Stimulated activated CD4-positive, alpha-beta T cell treated with anti-CD3 and anti-CD28 coated beads, Interleukin-2, amount 100 ng/mL, for 48 hours (primary cell): ENCODE results near the gene PAPPA.

Experiments
- DNase-seq, 2 donors: peaks; one replicate each; pipeline ENCODE4 v3.0.0-alpha.2; 2020

Gene PAPPA

DNA sequence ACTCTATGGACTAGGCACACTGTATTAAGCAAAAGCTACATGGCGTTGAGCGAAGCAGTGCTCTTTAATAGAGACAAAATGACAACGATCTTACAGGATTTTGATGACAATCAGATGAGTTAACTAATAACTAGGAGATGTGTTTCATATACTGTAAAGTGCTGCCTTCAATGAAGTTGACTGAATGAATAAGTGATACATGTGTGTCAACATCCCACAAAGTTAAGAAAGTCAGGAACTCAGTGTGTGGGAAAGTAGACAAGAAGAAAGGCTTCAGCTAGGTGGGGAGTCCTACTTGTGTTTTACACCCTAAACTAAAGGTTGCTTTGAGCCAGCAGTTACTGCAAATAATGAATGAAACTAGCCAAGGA is 79.6 kb downstream of the PAPPA start:
- no peak for DNase-seq

DNA sequence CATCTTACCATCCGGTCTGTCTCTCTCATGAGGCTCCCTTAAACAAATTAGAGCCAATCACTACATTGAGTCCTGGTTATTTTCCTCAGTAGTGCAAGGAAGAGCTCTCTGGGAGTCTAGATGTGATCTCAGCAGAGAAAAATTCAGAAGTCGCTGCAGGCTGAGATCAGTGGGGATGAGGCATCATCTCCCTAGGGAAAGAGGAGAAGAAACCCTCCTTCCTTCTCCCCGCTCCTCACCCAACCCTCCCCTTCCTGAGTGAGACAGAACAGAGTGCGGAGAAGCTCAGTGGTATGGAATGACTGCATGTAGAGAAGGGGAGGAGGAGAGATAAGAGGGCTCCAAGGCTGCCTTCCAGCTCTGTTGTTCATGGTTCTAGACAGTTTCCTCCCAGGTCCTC is 80.5 kb downstream of the PAPPA start:
- no peak for DNase-seq

DNA sequence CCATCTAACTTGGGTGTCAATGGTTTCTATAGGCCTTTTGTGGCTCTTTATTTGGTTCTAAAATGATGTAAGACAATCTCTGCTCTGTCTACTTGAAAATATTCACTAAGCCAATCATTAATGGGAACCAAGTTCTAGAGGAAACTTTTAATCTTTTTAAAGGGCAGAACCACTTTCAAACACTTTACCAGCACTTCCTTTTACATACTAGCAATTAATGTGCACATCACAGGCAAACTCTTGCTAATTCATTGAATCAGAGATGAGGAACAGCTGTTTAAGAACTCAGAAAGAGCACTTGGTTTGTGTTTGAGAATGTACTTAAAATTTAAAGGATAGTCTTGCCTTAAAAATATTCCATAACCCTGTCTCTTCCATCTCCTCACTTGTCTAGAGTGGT is 83.4 kb downstream of the PAPPA start:
- no peak for DNase-seq

DNA sequence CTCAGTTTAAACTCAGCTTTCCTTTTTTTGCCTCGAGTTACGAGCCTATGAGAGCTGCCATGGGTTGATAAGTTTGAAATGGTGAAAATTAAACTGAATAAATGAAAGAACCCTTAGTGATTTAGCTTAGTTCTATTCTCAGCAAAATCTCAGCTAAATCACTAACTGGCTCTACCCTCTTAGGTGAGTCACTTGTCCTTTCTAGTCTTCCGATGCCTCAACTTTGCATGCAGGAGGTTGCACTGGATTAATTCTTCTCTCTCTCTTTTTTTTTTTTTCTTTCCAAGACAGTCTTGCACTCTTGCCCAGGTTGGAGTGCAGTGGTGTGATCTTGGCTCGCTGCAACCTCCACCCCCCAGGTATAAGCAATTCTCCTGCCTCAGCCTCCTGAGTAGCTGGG is 83.9 kb downstream of the PAPPA start:
- DNase-seq = no peak

DNA sequence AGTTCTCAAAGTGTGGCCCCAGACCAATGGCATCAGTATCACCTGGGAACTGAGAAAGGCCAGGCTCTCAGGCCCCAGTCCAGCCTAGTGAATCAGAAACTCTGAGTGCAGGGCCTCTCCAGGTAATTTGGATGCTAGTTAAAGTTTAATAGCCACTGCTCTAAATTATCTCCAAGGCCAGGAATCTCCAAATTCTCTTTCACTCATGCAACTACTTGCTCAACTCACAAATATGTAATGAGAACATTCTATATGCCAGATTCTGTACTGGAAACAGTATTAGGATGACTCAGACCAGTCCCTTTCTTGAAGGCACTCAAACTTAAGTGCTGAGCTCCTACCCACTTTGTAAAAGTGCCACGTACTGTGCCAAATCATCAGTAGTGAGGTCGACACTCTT is 84.6 kb downstream of the PAPPA start:
- no peak for DNase-seq

DNA sequence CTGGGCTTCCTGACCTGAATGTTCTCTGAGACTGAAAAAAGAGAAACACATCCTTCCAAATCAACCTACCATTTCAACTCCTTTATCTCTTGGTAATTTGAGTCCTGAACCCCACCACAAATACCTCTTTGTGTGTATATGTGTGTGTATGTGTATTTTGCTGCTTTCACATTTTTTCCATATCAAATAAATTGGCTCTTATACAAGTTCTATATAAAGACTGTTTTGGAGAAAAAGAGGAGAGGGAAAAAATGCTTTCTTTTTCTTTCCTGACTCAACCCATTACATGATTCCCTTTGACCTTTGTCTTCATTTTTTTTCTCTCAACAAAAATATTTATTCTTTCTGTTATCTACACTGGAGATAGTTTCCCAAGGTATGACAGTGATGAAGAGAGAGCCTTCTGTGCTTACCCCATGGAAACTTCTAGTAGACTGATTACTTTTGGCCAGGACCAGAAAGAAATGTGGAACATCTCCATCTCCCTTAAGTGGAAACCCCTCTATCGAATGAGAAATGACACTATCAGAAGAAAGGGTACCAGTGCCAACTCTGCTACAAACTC is 85.3 kb downstream of the PAPPA start:
- DNase-seq = no peak

DNA sequence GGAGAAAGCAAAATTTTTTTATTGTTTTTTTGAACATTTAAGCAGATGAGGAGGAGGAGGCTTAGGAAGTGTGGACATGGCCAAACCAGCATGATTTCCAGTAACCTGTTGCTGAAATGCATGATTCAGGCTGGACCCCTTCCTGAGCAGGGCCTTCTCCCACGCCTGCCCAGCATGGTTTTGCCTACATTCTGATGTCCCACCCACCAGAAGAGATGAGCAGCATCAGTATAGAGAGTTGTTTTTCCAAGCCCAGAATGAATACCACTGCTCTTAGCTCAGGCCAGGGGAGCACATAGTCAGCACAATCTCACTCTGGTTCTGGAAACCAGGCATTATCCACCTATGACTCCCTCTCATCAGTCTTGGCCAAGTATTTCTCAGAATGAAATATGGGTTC is 90.1 kb downstream of the PAPPA start:
- no peak for DNase-seq

DNA sequence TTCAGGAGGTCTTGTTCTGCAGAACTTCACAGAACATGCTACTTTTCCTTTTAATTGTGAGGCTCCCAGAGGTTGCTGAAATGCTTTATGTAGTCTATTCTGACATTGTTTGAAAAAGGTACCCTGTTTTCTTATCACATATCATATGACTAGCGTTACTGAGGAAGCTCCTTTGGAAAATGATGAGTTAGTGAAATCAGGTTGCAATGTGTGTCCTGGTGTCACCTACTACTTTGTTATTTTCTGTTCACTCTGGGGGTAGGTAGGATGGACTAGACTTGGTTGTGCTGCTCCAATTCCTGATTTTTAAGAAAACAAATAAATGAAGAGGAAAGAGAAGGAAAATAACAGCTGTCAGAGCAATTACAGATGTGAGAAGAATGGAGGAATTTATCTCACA is 93.7 kb downstream of the PAPPA start:
- DNase-seq = no peak

DNA sequence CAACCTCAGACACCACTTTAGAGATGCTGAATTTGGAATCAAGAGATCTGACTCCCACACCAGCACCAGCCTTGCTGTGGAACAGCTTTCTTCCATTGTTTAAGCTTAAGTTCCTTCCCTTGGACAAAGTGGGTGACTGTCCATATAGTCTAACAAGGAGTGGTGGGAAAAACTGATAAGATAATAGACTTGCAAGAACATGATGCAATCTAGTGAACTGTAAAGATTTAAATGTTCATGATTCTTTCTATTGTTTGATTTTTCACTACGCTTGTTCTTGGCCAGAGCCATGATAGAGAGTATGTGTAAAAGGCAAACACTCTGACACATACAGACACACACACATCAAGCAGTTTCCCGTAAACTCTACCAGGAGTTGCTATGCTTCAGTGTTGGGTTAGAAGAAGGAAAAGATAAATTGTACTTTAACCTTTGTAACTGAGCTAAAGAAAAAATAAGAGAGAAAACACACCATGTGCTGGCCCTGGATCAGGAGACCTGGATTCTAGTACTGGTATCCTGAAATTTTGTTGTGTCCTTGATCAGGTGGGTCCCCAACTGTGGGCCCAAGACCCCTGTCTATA is 94.3 kb downstream of the PAPPA start:
- DNase-seq = no peak

DNA sequence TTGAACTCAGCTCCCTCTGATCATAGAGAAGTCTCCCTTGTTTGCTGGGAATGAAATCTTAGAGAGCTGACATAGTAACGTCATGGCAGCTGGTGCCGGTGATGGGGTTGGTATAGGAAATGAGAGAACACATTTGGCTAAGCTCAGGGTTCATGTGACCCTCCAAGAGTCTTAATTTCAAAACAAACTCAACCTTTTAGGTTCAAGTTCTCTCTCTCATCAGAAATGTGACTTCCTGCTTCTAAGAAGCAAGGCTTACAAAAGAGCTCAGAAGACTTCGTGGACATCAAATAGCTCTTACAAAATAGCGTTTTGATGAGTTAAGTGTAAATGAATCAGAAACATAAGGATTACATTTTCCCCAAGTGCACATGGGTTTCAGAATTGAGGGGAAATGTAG is 97.3 kb downstream of the PAPPA start:
- no peak for DNase-seq

DNA sequence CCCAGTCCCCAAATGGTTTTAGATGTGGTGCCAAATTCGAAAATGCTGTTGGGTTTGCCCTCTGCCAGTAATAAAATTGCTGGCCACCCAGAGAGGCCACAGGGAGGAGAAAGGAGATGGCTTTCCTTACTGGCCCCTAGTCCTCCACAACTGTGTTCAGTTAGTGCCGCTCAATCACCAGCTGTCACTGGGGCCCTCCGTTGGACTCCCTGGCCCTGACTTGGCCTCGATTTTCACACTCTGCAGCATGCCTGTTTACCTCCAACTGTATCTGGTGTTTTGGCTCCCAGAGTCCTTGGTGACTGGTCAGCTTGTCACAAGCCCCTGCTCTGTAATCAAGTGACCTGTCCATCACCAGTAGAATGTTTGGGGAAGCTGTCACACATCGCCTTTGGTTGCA is 97.8 kb downstream of the PAPPA start:
- DNase-seq = no peak

DNA sequence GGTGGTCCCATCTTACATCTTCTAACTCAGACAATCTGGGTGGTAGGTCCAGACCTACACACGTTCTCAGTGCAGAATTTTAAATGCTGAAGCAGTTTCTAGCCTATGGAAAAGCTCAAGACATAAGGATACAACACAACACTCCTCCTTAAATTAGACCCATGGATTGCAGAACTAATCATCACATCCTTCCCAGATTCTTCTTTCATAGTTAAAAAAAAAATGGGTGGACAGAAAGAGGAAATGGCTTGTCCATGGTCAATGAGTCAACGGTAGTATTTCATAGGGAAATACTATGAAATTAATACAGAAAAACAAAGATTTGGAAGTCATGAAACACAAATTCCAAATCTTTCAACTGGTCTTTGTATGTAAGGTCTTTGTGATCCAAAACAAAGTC is 106.9 kb downstream of the PAPPA start:
- DNase-seq = no peak

DNA sequence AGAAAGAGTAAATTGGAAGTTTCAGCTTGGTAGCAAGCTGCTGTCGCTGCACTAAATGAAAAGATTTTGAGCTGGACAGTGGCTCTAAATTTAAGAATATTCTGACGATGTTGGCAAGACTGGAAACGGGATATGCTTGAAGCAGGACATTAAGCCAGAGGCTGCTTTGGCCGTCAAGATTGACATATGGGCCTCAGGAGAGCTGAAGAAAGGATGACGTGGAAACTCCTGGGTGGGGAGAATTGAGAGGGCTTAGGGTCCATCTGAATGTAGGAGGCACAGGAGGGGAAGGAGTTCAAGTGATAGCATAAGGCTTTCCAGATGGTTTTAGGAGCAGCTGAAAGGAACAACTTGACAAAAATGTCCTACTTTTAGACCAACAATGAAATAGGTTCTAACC is 108.9 kb downstream of the PAPPA start:
- no peak for DNase-seq

DNA sequence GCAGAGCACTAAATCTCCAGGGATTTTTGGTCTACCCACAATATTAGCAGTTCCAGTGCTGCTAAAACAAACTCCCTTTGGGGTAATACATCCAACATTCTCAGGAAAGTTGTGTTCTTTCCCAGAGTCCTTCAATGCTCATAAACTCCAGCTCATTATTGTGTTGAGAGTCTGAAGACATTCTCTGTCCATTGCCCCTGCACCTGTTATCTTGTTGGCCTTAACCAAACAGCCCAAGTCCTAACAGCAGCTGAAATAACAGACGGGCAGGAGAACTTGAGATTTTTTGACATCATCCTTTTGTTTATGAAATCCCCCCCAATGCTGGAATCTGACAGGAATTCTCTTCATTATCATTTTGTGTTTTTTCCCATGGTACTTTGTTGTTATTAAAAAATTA is 110.8 kb downstream of the PAPPA start:
- DNase-seq = no peak

DNA sequence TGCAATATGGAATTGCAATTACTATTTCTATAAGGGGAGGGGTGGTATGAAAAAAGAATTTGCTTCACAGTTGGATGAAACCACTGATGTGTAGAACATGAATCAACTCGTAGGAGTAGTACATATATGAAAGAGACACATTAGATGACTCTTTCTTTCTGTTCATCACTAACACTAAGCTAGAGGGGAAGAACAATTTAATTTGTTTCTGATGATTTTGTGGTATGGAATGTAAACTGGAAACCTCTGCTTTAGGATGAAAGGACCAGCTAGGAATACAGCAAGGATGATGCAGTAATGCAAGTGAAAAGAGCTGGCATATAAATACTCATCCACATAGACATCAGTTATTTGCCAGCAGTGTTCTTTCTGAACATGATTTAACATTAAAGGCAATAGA is 113.4 kb downstream of the PAPPA start:
- no peak for DNase-seq

DNA sequence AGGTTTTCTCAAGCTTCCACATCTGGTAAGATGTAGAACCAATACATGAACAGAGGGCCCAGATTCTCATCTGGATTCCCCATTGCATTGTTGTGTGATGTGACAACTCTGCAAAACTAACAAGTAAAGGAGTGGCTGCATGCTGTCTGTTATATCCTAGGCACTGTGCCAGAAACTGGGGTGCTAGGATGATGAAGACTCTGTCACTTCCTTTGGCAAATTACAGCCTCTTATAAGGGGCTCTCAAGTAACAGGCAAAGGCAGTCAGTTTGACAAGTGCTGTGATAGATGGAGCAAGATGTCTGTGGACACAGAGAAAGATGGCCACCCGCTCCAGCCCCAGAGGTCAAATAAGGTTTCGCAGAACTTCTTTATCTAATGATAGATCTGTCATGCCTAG is 115.7 kb downstream of the PAPPA start:
- no peak for DNase-seq

DNA sequence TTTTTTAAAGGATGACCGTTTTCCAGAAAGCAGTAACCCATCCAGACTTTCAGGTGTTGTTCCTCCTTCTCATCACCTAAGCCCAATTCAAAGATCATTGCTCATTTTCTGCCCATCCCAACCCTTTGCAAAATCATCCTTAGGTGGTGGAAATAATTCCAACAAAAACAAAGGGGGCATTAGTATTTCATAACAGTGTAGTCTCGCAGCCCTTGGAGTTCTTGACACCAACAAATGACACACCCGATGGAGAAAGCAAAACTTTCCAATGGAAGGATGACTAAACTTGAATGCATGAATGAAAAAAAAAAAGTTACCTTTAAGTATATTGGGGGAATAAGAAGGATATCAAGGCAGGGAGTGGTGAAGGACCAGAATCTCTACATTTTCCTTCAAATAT is 117.0 kb downstream of the PAPPA start:
- no peak for DNase-seq

DNA sequence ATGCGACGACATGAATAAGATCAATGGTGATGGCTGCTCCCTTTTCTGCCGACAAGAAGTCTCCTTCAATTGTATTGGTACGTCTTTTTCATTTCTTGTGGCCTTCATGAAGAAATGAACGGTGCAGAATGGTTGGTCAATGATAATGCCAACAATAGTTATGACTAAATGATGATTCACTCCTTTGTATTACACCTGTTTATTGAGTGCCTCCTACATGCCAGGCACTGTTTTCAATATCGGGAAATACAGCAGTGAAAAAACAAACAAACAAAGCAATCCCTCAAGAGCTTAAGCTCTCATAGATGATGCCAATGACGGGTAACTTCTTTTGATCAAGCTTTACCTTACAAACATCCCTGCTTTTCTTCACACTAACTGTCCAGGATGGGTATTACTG is 117.7 kb downstream of the PAPPA start:
- no peak for DNase-seq

DNA sequence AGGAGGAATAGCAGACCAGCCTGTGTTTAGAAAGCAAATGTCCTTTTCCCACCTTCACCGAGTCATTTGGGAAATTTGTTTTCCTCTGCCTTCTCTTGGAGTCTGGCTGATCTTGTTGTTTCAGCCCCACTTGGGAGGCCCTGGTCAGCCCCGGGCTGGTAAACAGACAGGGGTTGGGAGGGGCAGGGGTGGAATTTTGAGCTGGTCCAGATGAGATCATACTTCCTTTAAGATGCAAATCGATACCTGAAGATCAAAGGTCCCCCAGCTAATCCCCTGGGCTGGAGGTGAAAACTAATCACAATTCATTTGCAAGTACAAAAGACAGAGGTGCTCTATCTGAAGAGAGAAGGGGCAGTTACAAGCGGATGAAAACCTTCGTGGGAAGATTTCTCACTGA is 118.4 kb downstream of the PAPPA start:
- DNase-seq = no peak

DNA sequence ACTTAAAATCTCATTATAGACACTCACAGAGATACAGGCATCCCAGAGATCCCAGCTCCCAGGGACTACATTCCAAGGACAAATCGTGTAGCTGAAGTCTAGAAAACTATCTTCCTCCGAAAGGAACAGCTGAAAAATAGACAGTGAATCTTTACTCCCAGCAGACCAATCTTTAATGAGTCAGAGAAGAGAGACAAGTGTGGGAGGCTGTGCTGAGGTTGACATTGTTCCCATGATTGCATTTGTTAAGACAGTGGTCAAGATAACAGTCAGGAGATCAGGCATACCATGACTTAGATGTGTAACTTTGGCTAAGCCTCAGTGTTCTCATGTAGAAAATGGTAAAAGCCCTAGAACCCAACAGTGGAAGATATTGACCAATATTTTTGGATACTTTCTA is 120.7 kb downstream of the PAPPA start:
- no peak for DNase-seq

DNA sequence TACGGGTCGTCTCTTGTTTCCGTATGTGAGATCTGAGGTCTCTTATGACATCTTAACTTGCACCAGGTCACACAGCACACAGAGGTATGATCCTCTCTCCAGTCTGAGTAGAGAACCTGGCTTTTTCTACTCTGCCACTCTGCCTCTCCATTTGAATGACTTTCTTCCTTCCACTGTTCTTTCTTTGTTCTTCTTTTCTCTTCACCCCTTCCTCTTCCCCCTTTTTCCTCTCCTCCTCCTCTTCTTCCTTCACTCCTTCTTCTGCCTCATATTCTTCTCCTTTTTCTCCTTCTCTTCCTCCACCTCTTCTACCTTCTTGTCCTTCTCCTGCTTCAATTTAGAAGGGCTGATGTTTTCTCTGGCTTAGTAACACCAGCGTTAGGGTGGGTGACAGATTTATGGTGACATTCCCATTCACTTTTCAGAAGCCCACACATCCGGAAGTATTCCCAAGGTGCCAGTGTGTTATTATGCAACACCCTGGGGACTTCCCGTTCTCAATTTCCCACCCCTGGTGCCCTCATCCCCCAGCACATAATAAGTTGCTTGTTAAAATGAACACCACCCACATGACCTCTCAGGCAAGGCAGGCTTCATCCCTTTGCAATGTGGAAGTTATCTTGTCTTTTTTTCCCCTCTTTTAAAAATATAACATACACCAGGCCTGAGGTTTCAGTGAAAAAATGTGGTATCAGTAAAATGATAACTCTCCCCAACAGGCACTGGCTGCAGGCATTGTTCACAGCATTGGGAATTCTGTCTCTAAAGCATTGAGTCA is 122.0 kb downstream of the PAPPA start:
- DNase-seq = no peak

DNA sequence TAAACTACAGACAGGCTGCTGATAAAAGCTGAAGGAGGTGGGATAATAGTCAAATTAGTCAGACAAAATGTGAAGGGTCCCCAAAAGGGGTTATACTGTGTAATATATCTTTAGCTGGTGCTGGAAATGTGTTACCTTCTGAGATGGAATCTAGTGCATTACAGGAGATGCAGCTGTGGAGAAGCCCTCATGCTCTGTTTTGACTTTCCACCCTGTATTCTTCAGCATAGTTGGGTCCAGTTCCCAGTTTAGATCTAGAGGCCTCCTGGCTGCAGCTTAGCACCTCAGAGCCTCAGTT is 122.6 kb downstream of the PAPPA start:
- no peak for DNase-seq

DNA sequence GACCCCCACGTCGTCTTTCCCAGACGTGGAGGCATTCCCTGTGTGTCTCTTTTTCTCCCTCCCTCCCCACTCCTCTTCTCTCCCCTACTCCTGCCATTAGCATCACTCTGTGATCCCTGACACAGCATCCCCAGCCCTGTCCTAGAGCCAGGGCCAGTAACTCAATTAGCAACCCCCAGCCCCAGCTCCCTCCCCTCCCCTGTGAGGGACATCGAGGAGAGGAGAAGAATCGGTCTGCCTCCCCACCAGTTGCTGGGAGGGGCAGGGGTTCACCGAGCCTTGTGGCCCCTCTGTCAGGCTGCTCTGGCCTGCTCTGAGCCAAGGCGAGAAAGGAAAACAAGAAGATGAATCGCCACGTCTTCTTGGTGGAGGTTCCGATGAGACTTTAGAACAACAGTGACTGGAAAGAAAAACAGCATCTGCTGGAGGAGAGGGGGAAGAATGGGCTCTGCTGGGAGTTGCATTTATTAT is 123.1 kb downstream of the PAPPA start:
- no peak for DNase-seq

DNA sequence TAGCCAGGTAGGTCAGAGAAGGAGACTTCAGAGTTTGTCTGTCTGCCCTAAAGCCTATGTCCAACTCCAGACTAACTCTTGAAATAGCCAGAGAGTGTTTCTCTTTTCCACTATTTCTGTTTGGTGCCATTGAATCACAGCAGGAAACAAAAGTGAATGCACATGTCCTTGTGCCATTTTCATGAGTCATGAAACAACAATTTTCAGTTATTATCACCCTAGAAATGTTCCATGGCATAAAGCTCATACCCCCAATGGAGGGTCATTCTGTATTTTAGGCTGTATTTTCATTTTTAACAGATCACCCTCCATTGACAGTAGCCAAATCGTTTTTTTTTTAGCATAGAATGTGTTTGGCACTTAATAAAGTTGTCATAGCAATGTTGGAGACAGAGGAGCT is 124.7 kb downstream of the PAPPA start:
- DNase-seq = no peak

DNA sequence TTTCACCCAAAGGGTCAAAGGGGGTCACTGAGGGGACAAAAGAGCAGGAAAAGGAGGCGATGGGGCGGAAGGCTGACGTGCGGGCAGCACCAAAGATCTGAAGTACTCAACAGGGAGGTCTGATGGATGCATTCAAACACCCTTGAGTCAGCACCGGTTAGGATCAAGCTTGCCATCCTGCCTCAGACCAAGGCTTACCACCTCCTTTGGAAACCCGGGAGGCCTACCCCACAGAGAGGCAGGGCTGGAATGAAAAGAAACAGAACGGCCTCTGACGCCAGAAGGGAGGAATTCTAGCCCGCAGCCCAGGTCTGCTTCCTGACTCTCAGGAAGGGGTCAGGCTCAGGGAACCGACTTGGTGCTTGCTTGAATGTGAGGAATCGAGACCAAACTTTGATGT is 125.6 kb downstream of the PAPPA start:
- no peak for DNase-seq
